NB4 (cell line): Measurements from ENCODE around the gene SETD9.

Source experiments
- DNase-seq: peaks from one replicate; pipeline ENCODE4 v3.0.0; 2010; ENCODE audit warnings: low read depth
- H3K4me3 ChIP-seq: one replicate; pipeline ENCODE4 v1.5.1; 2011; ENCODE audit warnings: mild to moderate bottlenecking, low read depth, low read length, moderate library complexity
- MAX ChIP-seq: IDR thresholded peaks from 2 replicates; pipeline ENCODE4 v1.6.1; 2011; ENCODE audit warnings: low read depth, low read length
- MYC ChIP-seq: IDR thresholded peaks from 2 replicates; pipeline ENCODE4 v1.6.1; 2011; ENCODE audit warnings: low read depth, low read length
- POLR2A ChIP-seq: IDR thresholded peaks from 2 replicates; pipeline ENCODE4 v1.6.1; 2011; ENCODE audit warnings: mild to moderate bottlenecking; ENCODE audit not compliant: insufficient read length; ENCODE audit errors: extremely low read depth
- TF ChIP-seq, protein P1 (sequence below): IDR thresholded peaks from one replicate; pipeline ENCODE4 v1.5.1; 2012; ENCODE audit warnings: low read depth, low read length

SETD9 gene

DNA sequence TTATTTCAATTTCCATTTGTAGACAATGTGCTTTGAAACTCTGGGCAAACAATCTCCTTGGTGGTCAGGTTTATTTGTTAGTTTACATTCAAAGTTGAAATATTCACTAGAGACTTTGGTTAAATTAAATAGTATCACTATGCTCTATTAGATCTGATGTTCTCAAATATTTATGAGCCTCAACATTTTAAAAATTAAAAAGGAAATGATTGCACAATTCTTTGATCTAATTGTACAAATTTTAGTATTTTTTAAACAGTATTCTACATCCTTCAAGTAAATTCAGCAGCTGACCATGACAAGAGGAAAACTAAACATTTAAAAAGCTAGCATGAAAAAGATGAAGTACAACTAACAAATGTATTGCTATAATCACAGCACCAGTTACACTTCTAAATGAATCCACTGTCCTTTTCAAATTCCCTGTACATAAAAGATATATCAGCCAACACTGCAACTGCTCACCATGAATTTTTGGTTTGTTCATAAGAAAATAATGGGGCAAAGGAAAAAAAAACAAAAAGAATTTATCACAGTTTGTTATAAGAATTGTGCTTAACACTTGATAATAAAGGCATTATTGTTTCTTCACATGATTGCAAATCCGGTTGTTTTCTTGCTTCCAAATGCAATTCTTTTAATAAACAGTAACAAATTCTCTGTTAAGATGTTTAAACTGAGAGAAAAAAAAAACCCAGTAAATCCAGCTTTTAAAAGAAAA is 10.7 kb downstream of the SETD9 start:
- DNase-seq, result no peak
- TF ChIP-seq, protein P1, sequence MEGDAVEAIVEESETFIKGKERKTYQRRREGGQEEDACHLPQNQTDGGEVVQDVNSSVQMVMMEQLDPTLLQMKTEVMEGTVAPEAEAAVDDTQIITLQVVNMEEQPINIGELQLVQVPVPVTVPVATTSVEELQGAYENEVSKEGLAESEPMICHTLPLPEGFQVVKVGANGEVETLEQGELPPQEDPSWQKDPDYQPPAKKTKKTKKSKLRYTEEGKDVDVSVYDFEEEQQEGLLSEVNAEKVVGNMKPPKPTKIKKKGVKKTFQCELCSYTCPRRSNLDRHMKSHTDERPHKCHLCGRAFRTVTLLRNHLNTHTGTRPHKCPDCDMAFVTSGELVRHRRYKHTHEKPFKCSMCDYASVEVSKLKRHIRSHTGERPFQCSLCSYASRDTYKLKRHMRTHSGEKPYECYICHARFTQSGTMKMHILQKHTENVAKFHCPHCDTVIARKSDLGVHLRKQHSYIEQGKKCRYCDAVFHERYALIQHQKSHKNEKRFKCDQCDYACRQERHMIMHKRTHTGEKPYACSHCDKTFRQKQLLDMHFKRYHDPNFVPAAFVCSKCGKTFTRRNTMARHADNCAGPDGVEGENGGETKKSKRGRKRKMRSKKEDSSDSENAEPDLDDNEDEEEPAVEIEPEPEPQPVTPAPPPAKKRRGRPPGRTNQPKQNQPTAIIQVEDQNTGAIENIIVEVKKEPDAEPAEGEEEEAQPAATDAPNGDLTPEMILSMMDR, result no peak
- TF ChIP-seq POLR2A, result no peak
- no peak for TF ChIP-seq MYC
- TF ChIP-seq MAX, result no peak
- H3K4me3 ChIP-seq, result no peak overlapping the region

GRCh38 chr5:56922922-56923321 is 13.5 kb downstream of the SETD9 start:
- TF ChIP-seq MAX, result no peak
- TF ChIP-seq POLR2A, result no peak
- no peak for TF ChIP-seq MYC
- TF ChIP-seq, protein P1, result no peak
- no peak overlapping the region for H3K4me3 ChIP-seq
- no peak for DNase-seq

GRCh38 chr5:56934325-56934724 is 24.9 kb downstream of the SETD9 start:
- no peak for TF ChIP-seq MAX

GRCh38 chr5:56938858-56939257 is 29.5 kb downstream of the SETD9 start:
- no peak overlapping the region for H3K4me3 ChIP-seq
- no peak for DNase-seq
- no peak for TF ChIP-seq MYC
- TF ChIP-seq POLR2A, result no peak
- TF ChIP-seq, protein P1, result no peak
- no peak for TF ChIP-seq MAX

More at GRCh38 chr5:56934325-56934724, 24.9 kb downstream of the SETD9 start:
- no peak overlapping the region for H3K4me3 ChIP-seq
- no peak for DNase-seq

DNA sequence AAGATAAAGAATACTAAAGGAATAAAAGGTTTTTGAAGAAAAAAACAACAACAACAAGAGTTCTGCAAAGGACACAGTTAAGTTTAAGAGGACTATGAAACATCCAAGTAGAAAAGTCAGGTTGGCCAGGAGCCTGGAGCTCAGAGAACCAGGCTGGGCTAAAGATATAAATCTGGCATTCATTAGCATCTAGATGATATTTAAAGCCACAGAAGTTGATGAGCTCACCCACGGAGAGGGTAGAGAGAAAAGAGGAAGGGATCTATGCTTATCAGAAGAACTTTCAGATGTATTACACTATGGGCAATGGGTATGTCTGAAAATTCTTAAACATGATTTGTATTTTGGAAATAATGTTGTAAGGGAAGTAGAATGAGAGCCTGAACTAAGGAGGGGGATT is 32.6 kb downstream of the SETD9 start:
- DNase-seq, result peak; percentile 7

DNA sequence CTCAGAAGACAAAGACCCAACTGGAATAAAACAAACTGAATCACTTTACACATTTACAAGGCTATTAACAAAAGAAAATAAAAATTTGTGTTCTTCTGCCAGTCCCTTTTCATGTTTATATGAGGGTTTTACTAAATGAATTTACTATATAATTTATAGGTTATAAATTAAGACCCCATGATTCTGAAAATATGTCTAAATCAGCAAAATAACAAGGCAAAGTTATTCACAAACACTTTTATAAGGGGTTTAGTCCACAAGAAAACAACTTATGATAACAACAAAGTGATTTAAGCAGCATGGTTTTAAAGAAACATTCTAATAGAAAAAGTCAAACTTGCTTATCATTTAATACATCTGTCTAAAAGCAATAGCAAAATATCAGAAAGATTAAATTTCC is 37.7 kb downstream of the SETD9 start:
- H3K4me3 ChIP-seq, result no peak overlapping the region
- no peak for DNase-seq
- no peak for TF ChIP-seq POLR2A
- TF ChIP-seq MYC, result no peak
- no peak for TF ChIP-seq MAX
- TF ChIP-seq, protein P1, result no peak

More for the DNA sequence above, 32.6 kb downstream of the SETD9 start:
- TF ChIP-seq MAX (no peak), MYC (no peak), POLR2A (no peak)
- TF ChIP-seq, protein P1, result no peak
- H3K4me3 ChIP-seq, result no peak overlapping the region
